ENCODE data around the gene CHMP2A. TPM values are rescaled to one million over a fixed set of nuclear protein-coding genes. Genes with fewer than 3 reads are reported as not detected.

CHMP2A gene
- total and polyA plus RNA-seq, 2 of the 13 experiments (the other 11 are each of a cell fraction or from before 2014, with no cell fraction given) = 49.7 to 55.0 TPM

- TF ChIP-seq ZNF503 (CRISPR knock-in tag; IDR thresholded peaks at IDR 0.05) (peak; percentile 48; the same call in 1 of the 2 replicates), PRDM4 (CRISPR knock-in tag; IDR thresholded peaks at IDR 0.05; ENCODE audit: borderline replicate concordance) (no peak), TBP (CRISPR knock-in tag; IDR thresholded peaks at IDR 0.05) (no peak), ZNF781 (CRISPR knock-in tag; IDR thresholded peaks at IDR 0.05; ENCODE audit: borderline replicate concordance, not compliant biosample characterization) (peak; percentile 23), AHDC1 (CRISPR knock-in tag; IDR thresholded peaks at IDR 0.05; ENCODE audit: borderline replicate concordance) (no peak), BCLAF1 (IDR thresholded peaks at IDR 0.05) (no peak), NAIF1 (CRISPR knock-in tag; IDR thresholded peaks at IDR 0.05; ENCODE audit: borderline replicate concordance) (no peak), ZMAT3 (CRISPR knock-in tag; conservative IDR thresholded peaks at IDR 0.05) (peak; percentile 87; the same call in 1 of the 2 replicates), ARID5B (CRISPR knock-in tag; IDR thresholded peaks at IDR 0.05) (peak; percentile 24; the same call in 1 of the 2 replicates)
Observed at GRCh38 chr19:58543826-58544590, 10.9 kb downstream of the CHMP2A start, which contains the start of gene TRIM28 (continued).
